GM18870 (cell line): ENCODE data around the gene UBE2QL1.

ENCODE experiments used
- ATAC-seq: cut with Tn5 transposase; IDR thresholded peaks from one replicate; pipeline ENCODE4 v1.9.1; 2021; ENCODE audit warnings: moderate library complexity; ENCODE audit not compliant: unreplicated experiment

Gene UBE2QL1

DNA sequence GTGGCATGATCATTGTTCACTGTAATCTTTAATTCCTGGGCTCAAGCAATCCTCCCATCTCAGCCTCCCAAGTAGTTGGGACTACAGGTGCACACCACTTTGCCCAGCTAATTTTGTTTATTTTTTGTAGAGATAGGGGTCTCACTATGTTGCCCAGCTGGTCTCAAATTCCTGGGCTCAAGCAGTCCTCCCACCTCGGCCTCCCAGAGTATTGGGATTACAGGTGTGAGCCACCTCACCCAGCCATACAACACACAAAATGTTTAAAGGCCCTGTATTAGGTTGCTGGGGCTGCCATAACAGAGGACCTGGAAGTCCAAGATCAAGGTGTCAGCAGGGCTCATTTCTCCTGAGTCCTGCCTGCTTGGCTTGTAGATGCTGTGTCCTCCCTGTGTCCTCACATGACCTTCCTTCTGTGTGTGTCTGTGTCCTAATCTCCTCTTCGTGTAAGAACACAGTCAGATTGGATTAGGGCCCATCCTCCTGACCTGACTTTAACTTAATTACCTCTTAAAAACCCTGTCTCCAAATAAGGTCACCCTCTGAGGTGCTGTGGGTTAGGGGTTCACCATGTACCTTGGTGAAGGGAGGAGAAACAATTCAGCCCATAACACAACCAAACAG is 5.4 kb downstream of the UBE2QL1 start:
- no peak for ATAC-seq

DNA sequence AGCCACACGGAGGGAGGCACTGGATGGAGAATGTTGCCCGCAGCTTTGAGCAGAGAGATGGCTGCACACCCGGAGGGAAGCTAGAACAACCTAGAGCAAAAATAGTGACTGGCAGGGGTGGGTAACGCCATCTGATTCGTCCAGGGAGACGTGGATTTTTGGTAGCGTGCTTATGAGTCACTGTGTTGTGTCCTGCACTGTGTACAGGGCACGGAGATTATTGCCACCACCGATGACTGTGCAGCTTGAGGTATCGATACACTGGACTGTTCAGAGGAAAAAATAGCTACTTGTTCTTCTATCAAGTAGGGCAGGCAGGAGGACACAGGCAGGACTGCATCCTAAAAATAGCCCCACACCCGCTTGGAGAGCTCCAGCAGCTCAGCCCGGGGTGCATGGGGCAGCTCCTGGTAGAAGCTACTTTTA is 6.0 kb downstream of the UBE2QL1 start:
- ATAC-seq, result no peak

DNA sequence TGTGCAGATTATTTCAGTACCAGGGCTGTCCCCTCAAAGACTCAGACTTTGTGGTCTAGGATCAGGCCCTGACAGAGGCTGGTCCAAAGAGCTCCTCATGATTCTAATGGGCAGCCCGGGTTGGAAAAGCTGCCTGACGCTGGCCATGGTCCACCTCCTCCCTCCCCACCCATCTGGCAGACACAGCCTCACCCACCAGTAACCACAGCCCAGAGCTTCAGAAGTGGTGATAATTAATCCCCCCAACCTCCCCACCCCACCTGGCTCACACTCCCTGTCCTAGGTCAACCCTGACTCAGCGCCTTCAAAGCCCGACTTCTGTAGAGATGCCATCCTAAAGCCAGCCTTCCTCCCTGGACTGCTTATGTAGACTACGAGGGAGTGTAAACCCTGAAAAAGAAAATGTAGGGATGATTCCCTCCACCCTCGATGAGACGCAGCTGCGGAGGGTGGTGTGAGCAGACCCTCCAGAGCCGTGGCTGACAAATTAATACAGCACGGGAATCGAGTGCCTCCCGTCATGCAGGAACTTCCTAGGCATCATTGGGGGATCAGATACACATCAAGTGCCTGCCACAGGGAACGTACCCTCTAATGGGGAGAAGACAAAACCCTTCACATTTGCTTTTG is 7.0 kb downstream of the UBE2QL1 start:
- ATAC-seq, result no peak

DNA sequence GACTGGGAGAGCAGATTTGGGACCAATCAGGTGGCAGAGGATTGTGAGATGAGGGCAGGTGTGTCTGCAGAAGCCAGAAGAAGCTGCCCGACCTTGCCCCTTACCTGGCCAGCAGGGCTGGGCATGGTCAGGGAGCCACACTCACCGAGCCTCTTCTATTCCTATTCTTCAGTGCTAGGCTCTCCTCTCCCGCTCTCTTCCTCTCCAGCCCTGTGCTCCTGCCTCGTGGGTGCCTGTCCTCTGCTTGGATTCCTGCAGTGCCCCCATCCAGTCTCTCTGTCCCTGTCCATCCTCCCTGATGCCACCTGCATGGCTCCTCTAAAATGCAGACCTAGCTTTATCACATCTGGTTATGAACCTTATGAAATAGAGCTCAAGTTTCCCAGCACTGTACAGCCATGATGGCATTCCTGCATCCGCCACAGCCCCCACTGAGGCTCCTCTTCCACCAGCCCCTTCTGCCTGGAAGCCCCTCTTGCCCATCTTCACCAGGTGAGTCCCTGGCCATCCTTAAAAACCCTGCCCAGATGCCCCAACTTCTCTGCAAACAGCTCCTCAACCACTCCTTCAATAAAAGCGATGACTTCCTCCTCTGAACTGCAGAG is 8.2 kb downstream of the UBE2QL1 start:
- no peak for ATAC-seq

DNA sequence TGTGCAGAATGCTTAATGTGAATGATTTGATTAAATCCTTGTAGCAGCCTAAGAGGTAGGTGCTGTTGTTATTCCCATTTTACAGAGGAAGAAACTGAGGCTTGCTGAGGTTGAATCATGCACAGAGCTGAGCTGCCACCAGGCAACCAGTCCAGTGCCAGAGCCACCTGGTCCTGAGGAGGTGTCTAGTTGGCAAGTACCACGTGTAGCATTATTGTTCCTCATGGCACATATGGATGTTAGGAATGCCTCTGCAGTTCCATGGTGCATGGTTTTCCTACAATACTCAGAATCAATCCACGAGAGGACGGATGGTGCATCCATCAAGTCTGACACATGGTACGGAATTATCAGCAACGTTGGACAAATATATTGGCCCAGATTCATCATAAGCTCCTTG is 8.9 kb downstream of the UBE2QL1 start:
- ATAC-seq, result no peak

DNA sequence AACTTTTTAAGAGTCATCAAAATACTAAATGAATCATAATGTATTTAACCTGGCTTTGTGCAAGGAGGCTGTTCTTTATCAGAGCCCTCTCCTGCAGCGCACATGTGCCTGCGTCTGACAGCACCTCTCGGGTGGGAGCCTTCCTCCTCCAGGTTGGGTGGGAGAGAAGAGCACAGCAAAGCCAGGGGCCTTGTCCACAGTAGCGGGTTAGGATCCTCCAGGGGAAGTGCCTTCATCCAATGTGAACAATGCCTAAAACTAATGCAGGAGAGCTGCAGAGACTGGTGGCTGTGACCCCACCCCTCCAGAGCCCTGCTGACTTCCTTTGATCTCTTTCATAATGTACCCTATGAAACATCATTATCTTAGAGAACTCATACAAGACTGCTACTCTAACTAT is 10.2 kb downstream of the UBE2QL1 start:
- no peak for ATAC-seq

DNA sequence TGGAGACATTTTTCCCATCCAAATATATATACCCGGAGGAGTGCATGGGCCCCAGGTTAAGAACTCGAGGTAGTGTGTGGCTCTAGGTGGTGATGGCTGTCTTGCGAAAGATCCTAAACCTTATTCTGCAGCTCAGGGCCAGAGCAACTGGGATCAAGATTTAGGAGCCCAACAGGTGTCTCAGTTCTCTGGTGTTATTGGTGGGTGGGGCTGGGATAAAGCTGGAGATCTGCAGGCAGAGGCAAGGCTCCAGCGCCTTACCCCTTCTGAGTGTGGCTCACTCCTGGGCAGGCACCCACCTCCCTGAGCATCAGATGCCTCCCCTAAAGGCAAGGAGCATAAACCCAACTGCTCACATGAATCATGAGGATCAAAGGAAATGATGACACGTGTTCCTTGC is 11.2 kb downstream of the UBE2QL1 start:
- ATAC-seq, result no peak

DNA sequence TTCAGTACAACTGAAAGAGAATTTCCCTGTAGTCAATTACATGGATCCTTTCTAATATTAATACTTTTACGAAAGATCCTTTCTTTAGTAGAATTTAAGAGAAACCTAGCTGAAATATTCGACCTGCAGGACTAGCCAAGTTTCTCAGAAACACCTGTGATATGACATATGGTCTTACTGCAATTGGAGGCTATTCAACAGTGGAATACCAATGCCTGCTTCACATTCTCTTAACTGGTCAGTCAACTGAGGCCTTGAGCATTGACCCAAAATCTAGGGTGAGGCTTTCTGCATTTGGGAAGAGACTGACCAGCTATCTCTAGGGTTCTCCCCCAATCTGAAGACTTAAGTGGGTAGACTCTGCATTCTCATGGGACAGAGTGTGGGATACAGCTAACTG is 12.3 kb downstream of the UBE2QL1 start:
- no peak for ATAC-seq

DNA sequence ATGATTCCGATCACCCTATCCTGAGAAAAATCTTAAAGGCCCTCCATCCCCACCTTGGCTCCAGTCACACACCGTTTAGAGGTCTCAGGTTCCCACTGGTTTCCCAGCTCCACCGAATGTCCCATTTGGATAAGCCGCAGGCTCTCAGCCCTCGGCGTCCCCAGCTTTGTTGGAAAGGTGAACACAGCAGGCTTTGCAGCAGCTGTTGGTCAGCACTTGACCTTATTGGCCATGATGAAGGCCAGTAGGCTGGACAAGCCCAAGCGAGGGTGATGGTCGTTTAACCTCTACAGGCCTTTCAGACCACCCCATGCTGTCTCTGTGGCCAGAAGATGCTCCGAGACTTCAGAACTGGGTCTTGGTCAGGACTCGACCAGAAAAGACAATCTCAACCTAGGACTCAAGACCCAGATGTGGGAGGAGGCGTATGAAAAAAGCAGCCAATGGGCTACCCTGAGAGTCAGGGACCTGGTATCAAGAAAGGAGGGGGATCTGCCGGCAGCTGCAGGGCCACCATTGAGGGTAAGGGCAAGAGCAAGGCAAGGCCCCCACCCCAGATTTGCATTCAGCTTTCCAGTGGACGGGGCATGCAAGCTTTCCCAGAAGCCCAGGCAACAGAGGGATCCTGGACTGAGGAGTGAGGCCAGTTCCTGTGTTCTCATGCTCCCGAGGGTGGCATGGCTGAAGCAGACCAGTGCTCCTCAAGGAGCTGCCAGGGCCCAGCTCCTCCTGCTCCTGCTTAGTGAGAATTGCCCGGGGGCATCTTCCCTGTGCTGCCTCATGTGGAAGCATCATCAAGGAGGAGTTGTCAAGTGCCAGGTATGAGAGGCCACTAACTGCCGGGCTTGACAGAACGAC is 13.4 kb downstream of the UBE2QL1 start:
- ATAC-seq, result no peak

DNA sequence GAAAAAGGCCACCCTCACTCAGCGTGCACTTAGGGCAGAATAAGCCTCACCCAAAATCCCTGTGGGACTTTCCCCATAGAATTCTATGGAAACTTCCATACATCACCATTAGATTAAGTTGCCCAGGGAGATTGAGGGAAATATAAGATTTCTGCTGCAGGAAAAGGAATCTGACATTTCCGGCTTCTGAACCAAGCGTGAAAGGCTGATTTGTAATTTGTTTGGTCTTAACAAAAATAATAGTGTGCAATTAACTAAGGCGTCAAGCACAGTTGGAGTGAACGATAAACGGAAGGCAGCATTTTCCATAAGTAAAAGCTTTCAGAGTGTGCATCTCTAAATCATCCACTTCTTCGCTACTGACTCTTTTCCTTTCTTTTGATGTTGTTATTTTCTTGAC is 14.0 kb downstream of the UBE2QL1 start:
- no peak for ATAC-seq

DNA sequence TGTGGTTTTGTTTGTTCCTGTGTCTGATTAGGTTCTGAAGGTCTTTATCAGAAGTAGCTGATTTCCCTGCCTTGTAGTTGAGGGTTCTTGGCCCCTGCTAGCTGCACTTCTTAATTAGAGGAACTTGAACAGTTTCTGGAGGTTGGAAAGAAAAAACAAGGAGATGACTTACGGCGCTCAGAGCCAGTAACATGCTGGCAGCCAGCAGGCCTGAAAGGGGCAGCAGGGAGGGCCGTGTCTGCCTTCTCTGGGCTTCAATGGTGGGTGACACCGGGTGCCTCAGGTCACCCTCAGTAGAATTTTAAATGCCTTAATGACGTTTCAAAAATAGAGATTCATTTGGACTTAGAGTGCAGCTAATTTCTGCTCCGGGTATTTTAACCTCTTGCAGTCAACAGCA is 15.8 kb downstream of the UBE2QL1 start:
- no peak for ATAC-seq

DNA sequence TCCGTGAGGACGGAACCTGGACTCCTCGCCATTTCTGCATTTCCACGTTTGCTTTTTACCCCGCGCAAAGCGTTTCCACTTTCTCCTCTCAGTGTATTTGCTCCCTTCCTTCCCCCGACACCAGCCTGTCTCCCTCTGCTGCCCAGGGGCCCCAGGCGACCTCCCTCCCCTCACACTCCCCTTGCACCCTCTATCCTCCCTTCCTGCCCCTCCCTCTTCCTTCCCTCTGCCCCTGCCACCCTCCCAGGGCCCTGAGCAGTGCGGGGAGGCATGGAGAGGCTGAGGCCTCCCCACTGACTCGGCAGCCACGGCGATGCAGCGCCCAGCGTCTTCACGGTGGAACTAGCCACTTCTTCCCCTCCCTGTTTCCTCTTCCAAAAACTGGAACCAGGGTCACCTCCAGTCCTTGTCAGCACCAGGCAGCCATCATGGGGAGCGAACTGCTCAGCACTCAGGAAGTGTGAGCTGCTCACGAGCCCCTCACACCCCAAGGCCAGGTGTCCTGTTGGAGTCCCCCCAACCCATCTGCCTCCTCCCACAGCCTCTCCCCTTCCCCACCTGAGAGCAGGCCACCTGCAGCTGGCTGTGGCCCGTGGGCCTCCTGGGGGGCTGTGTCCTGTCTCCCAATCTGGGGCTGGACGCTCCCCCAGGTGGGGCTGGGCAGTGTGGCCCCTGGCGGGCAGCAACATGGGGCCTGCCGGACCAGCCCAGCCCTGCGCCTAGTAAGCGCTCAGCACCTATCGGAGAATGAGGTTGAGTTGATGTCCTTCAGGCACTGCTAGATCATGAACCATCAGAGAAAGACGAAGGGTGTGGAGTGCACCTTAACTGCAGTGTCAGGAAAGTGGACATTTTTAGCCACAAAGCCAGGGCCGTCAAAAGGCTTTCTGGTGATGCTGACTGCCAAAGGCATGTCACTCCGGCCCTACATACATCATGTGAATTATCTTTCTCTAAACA is 17.5 kb downstream of the UBE2QL1 start:
- no peak for ATAC-seq

DNA sequence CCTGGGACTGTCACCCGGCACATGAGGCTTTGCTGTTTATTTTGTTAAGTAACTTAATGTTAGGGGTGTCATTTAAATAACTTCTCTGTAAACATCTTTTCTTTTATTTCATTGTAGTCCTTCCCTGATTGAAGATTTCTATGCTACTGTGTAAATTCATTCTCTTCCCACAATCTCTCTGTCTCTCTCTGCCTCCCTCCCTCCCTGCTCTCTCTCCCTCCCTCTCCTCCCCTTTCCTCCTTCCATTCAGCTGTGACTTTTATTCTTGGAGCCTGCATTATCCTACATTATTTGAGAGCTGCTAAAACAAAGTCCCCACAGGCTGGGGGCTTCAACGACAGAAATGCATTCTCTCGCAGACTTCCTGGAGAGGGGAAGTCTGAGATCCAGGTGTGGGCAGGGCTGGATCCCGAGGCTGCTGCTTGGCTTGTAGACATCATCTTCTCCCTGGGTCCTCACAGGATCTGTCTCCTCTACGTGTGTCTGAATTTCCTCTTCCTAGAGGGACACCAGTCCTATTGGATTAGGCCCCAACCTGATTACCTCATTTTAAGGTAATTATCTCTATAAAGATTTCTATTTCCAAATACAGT is 18.4 kb downstream of the UBE2QL1 start:
- no peak for ATAC-seq

DNA sequence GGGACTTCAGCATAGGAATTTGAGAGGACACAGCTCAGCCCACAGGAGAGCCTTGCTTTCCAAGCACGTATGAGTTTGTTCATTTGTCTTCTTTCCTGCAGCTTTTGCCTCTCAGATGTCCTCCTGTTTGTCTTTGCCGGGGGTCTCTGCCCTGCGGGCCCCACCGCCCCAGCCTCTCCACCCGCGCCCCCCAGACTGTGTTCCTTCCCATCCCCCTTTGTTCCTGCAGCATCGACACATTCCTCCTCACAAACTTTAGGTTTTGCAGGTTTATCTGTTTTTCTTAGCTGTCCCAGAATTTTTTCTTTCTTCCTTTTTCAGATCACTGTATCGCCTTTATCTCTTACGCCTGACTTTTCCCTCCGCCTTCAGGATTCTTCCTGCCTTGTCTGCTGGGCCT is 18.9 kb downstream of the UBE2QL1 start:
- no peak for ATAC-seq

DNA sequence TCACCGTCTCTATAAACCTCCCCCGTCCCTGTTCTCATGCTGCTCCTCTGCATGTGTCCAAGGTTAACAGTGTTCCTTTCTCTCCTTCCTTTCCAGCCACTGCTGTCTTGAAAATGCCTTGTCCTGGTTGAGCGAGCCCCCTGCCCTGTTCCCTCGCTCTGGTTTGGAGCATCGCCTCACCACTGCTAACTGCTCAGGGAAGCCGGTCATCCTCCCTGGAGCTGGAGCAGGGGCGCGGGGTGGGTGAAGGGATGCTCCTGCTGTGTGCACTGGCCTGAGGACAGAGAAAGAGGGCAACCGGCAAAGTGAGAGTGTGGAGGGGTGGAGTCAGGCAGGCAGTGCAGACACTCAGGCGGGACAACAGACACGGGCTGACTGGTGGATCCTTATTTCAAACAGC is 19.4 kb downstream of the UBE2QL1 start:
- no peak for ATAC-seq

DNA sequence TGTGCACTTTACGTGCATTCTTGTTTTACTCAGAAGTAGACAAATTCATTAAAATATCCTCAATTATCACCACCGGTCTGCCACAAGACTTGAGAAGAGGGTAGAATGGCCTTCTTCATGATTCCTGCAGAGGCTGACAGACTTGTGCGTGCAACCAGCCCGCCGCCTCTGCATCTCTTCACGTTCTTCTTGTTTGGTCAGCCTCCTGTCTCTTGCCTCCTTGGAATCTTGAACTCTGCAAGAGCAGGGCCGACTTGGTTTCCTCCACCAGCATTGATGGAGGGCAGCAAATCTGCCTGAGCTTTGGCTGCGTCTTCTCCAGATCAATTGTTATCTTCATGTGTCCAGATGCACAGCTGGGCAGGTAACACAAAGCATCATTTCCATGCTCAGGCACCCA is 20.2 kb downstream of the UBE2QL1 start:
- ATAC-seq, result no peak

DNA sequence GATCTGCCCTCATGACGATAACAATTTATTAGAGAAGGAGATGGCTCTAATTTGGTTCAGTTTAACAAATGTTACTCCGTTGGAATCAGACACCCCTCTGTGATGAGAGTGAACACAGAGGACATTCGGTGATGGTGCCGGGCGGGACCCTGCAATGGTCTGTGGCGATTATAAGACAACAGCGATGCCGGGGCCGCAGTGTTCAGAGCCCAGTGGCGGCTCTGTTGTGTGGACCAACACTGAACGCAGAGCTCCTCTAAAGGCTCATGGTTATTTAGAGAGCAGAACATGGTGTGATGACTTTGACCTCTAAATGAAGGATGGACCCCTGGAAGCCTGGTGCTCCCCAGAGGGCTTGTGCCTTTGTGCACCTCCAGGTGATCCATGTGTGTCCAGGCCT is 21.2 kb downstream of the UBE2QL1 start:
- ATAC-seq, result no peak

DNA sequence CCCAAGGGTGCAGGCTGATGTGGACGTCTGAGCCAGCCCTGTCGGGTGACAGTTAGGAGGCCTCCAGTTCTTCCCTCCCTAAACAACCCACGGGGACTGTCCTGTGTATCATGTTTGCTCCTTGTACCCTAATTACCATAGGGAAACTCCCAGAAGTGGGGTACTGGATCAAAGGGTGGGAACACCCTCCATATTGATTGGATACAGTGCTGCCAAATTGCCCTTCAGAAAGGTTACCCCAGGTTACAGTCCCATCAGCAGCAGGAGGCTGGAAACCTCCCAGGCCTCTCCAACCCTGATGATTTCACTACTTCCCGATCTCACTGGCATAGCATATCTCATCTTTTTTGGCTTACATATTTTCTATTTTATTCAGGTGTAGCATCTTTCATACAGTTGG is 22.0 kb downstream of the UBE2QL1 start:
- ATAC-seq, result no peak

DNA sequence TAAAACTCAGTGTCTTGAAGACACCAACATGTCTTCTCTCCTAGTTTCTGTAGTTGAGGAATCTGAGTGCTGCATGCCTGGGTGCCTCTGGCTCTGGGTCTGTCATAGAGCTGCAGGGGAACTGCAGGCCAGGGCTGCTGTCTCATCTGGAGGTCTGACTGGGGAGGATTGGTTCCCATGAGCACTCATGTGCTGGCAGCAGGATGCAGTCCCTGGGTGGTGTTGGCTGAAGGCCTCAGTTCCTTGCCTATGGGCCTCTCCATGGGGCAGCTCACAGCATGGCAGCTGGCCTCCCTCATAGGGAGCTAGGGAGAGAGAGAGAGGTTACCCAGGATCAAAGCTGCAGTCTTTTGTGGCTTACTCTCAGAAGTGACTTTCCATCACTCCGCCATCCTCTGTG is 22.6 kb downstream of the UBE2QL1 start:
- no peak for ATAC-seq

DNA sequence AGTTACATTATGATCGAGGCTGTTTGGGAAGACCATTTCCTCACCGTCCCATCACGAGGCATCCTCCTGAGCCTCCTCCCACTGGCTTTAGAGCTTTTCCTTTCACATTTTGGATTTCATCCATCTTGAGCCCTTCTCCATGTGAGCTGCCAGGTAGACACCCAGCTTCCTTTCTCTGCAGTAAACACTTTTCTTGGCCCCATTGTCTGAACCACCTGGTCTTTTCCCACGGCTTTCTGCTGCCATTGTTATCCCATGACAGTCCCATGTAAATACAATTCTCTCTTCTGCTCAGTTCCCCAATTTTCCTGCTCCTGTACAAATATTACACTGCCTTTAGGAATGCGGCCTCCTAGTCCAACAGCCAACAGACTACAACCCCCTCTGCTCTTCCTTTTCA is 24.1 kb downstream of the UBE2QL1 start:
- ATAC-seq, result no peak
